Esophagus squamous epithelium (tissue), 5 donors: Measurements from ENCODE around the gene POMGNT2. TPM values are rescaled to one million over a fixed set of nuclear protein-coding genes. Genes with fewer than 3 reads are reported as not detected.

Experiments used
- DNase-seq: peaks from one replicate; lab custom pipeline; 2025; lab: John Stamatoyannopoulos, UW
- H3K27ac ChIP-seq, 4 donors: fragments of 200-600 bp; sonication (generic); one replicate each; pipeline ENCODE4 v1.5.1; 2016 to 2019; ENCODE audit warnings: mild to moderate bottlenecking in 1 of 4
- H3K27me3 ChIP-seq, 4 donors: fragments of 200-600 bp; sonication (generic); 1 replicate in 3 of 4; 2 replicates in 1 of 4; pipeline versions ENCODE4 v1.5.1 to v1.6.0; 2017 to 2021; ENCODE audit warnings: antibody characterized with exemption in 1 of 4
- H3K36me3 ChIP-seq, 3 donors: fragments of 200-600 bp; sonication (generic); one replicate each; pipeline ENCODE4 v1.5.1; 2016 to 2019
- H3K4me1 ChIP-seq, 3 donors: fragments of 200-600 bp; sonication (generic); one replicate each; pipeline ENCODE4 v1.5.1; 2017 to 2019
- H3K4me3 ChIP-seq, 4 donors: fragments of 200-600 bp; sonication (generic); 1 replicate in 3 of 4; 2 replicates in 1 of 4; pipeline ENCODE4 v1.5.1; 2016 to 2019; ENCODE audit warnings: mild to moderate bottlenecking in 2 of 4, moderate library complexity in 1 of 4
- H3K9me3 ChIP-seq, 3 donors: fragments of 200-600 bp; sonication (generic); one replicate each; pipeline ENCODE4 v1.5.1; 2016 to 2019
- POLR2A ChIP-seq, 4 donors: fragments of 450-650 bp; IDR thresholded peaks; one replicate each; pipeline ENCODE4 v1.6.1; 2017; ENCODE audit warnings: antibody characterized with exemption in 4 of 4, mild to moderate bottlenecking in 4 of 4, moderate library complexity in 3 of 4
- WGBS, 2 donors: methylation state at CpG; one replicate each; pipeline ENCODE4 v1.1.5; 2018; 5-methylcytosine and 5-hydroxymethylcytosine counted together
- intact Hi-C: fragments of 100-400 bp; cut with DNase I; formaldehyde crosslinking; loops from one replicate; pipeline ENCODE4 v1.15.0; 2022
- total RNA-seq, 4 donors: library from RNA; depleted of rRNA; stranded (reverse); fragments of >200 nt; gene quantifications; one replicate each; pipeline ENCODE4 v1.1.0, GENCODE V29; 2016
- TF ChIP-seq, protein P1 (sequence below), 6 experiments: fragments of 450-650 bp in 4 of 6; fragments of 200-600 bp in 2 of 6; sonication (generic) in 2 of 6; IDR thresholded peaks; one replicate each; pipeline ENCODE4 v1.5.1; 2016 to 2019; ENCODE audit warnings: antibody characterized with exemption in 6 of 6, mild to moderate bottlenecking in 4 of 6, moderate library complexity in 4 of 6
- donor health status: DM: yes; HTN: yes; CAD: no.

Gene POMGNT2
- total RNA-seq, 4 donors from 2014 or later = 4.4 to 14.0 (median 9.0) TPM

GRCh38 chr3:43095370-43095769, 10.5 kb downstream of the POMGNT2 start:
- WGBS, 2 donors = 90 to 97% methylated on average over 2 to 5 of the region's 5 CpGs
- peaks cover 0 to 4% (median 0%) of the 10 kb centered on the region in 3 donors for H3K4me1 ChIP-seq
- DNase-seq = no peak
- H3K9me3 ChIP-seq = no peaks in the 10 kb centered on the region
- no peak overlapping the region for H3K27ac ChIP-seq
- no peak for TF ChIP-seq POLR2A (IDR thresholded peaks at IDR 0.05)
- TF ChIP-seq, protein P1, sequence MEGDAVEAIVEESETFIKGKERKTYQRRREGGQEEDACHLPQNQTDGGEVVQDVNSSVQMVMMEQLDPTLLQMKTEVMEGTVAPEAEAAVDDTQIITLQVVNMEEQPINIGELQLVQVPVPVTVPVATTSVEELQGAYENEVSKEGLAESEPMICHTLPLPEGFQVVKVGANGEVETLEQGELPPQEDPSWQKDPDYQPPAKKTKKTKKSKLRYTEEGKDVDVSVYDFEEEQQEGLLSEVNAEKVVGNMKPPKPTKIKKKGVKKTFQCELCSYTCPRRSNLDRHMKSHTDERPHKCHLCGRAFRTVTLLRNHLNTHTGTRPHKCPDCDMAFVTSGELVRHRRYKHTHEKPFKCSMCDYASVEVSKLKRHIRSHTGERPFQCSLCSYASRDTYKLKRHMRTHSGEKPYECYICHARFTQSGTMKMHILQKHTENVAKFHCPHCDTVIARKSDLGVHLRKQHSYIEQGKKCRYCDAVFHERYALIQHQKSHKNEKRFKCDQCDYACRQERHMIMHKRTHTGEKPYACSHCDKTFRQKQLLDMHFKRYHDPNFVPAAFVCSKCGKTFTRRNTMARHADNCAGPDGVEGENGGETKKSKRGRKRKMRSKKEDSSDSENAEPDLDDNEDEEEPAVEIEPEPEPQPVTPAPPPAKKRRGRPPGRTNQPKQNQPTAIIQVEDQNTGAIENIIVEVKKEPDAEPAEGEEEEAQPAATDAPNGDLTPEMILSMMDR (IDR thresholded peaks at IDR 0.05) = no peak
- no peak overlapping the region for H3K4me3 ChIP-seq
- intact Hi-C loops = no loop called here
- no peaks in the 10 kb centered on the region for H3K27me3 ChIP-seq
- H3K36me3 ChIP-seq = no peaks in the 10 kb centered on the region

DNA sequence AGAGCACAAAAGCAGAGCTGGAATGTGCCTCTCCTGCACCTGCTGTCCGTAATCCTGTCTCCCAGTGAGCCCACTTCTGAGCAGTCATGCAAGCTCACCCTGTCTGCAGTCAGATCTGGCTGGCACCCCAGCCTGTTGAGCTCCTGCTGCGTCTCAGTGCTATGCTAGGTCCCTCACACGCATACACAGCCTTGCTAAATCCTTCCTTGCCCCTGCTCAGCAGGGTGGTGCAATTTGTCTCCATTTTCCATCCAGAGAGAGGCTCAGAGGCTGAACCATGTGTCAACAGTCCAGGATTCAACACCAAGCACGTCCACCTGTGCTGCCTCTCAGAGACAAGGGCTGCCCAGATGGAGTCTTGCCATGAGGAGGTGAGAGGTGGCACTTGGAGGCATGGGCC, 11.0 kb downstream of the POMGNT2 start:
- no peaks in the 10 kb centered on the region for H3K36me3 ChIP-seq
- no peaks in the 10 kb centered on the region for H3K27me3 ChIP-seq
- H3K4me1 ChIP-seq = peaks cover 0 to 4% (median 0%) of the 10 kb centered on the region in 3 donors
- DNase-seq = no peak
- H3K4me3 ChIP-seq = no peak overlapping the region
- no peak for TF ChIP-seq POLR2A (IDR thresholded peaks at IDR 0.05)
- TF ChIP-seq, protein P1 (IDR thresholded peaks at IDR 0.05) = no peak
- no peak overlapping the region for H3K27ac ChIP-seq
- WGBS, 2 donors = 89 to 96% methylated on average over 1 to 4 of the region's 4 CpGs
- no peaks in the 10 kb centered on the region for H3K9me3 ChIP-seq
- intact Hi-C loops = no loop called here

DNA sequence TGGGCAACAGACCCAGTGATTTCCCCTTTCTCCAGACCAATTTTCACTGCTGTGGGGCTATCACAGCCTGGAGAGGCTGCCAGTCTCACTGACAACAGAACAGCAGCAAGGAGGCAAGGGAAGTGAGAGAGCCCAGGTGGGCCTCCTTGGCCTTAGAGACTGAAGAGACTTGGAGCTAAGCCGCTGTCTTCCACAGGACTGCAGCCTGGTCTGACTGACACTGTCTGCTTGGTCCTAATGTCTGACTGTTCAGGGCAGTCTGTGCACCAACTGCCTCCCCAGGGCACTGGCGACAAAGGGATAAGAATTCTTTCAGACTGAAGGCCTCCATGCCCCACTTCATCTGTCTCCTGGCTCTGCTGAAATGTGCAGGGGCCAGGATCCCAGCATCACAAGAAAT, 11.5 kb downstream of the POMGNT2 start:
- TF ChIP-seq, protein P1 (IDR thresholded peaks at IDR 0.05) = no peak
- TF ChIP-seq POLR2A (IDR thresholded peaks at IDR 0.05) = no peak
- Histone ChIP-seq H3K4me3 (no peak overlapping the region), H3K27me3 (no peaks in the 10 kb centered on the region), H3K9me3 (no peaks in the 10 kb centered on the region), H3K27ac (no peak overlapping the region), H3K36me3 (no peaks in the 10 kb centered on the region), H3K4me1 (peaks cover 0 to 4% (median 0%) of the 10 kb centered on the region in 3 donors)
- WGBS, 2 donors = no CpG with 5 or more reads among the region's 2 CpGs
- DNase-seq = no peak
- intact Hi-C loops = no loop called here

DNA sequence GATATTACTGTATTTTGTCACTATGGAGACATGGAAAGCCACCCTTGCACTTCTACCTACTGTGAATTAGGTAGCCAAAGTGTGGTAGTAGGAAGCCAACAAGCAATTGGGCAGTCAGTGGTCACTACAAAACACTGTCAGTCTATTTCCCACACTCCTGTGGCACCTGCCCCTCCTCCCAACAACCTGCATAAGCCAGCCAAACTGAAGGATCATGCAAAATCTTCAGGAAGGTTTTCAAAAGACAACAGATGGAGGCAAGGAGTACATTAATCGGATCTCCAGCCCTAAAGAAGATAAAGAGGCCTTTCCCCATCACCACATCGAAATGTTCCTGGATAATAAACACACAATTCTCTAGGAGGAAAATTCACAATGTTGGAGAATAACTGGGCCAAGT, 11.9 kb downstream of the POMGNT2 start:
- intact Hi-C loops = no loop called here
- TF ChIP-seq POLR2A (IDR thresholded peaks at IDR 0.05) = no peak
- TF ChIP-seq, protein P1 (IDR thresholded peaks at IDR 0.05) = no peak
- no peak for DNase-seq
- H3K9me3 ChIP-seq = no peaks in the 10 kb centered on the region
- 76 to 91% methylated on average over 2 of the region's 2 CpGs for WGBS, 2 donors
- H3K4me1 ChIP-seq = peaks cover 0 to 4% (median 0%) of the 10 kb centered on the region in 3 donors
- H3K4me3 ChIP-seq = no peak overlapping the region
- no peak overlapping the region for H3K27ac ChIP-seq
- H3K36me3 ChIP-seq = no peaks in the 10 kb centered on the region
- H3K27me3 ChIP-seq = no peaks in the 10 kb centered on the region

- H3K4me3 ChIP-seq = no peak overlapping the region
- H3K4me1 ChIP-seq = peaks cover 0 to 4% (median 0%) of the 10 kb centered on the region in 3 donors
- H3K9me3 ChIP-seq = no peaks in the 10 kb centered on the region
- H3K36me3 ChIP-seq = no peaks in the 10 kb centered on the region
- 71 to 80% methylated on average over 1 of the region's 1 CpG for WGBS, 2 donors
- intact Hi-C loops = no loop called here
- no peak overlapping the region for H3K27ac ChIP-seq
- no peaks in the 10 kb centered on the region for H3K27me3 ChIP-seq
- TF ChIP-seq, protein P1 (IDR thresholded peaks at IDR 0.05) = no peak
- no peak for TF ChIP-seq POLR2A (IDR thresholded peaks at IDR 0.05)
- no peak for DNase-seq
Measured at GRCh38 chr3:43093006-43093405, 12.9 kb downstream of the POMGNT2 start.
